Stimulated activated naive CD8-positive, alpha-beta T cell treated with anti-CD3 and anti-CD28 coated beads, Interleukin-15, Interleukin-2, amounts not matched to agents 100 ng/mL and 50 ng/mL, for 24 hours (primary cell): ENCODE data around the gene ATP8A2.

Experiments used
- H3K27ac Mint-ChIP-seq: one replicate; pipeline ENCODE4 v1.8.0; 2021; ENCODE audit warnings: mild to moderate bottlenecking, mixed read lengths
- H3K27me3 Mint-ChIP-seq: one replicate; pipeline ENCODE4 v1.8.0; 2021; ENCODE audit warnings: mixed read lengths
- H3K36me3 Mint-ChIP-seq: one replicate; pipeline ENCODE4 v1.8.0; 2021; ENCODE audit warnings: low read depth, mixed read lengths
- H3K4me1 Mint-ChIP-seq: one replicate; pipeline ENCODE4 v1.8.0; 2021; ENCODE audit warnings: low read depth, mixed read lengths
- H3K4me3 Mint-ChIP-seq: one replicate; pipeline ENCODE4 v1.8.0; 2021; ENCODE audit warnings: mild to moderate bottlenecking, mixed read lengths
- H3K9me3 Mint-ChIP-seq: one replicate; pipeline ENCODE4 v1.8.0; 2021; ENCODE audit warnings: mixed read lengths

ATP8A2 gene

GRCh38 chr13:25372284-25373081, 709 bp downstream of the ATP8A2 start:
- Mint-ChIP-seq H3K27me3 (peaks cover 72% of the 10 kb centered on the region), H3K4me1 (peaks cover 8% of the 10 kb centered on the region)

GRCh38 chr13:25375727-25376358, 4.1 kb downstream of the ATP8A2 start:
- no peak overlapping the region for H3K4me3 Mint-ChIP-seq
- no peak overlapping the region for H3K27ac Mint-ChIP-seq
- peaks cover 8% of the 10 kb centered on the region for H3K4me1 Mint-ChIP-seq
- H3K27me3 Mint-ChIP-seq, result peaks cover 52% of the 10 kb centered on the region
- H3K36me3 Mint-ChIP-seq, result no peaks in the 10 kb centered on the region
- H3K9me3 Mint-ChIP-seq, result no peaks in the 10 kb centered on the region

More at GRCh38 chr13:25372284-25373081, 709 bp downstream of the ATP8A2 start:
- Mint-ChIP-seq H3K27ac (no peak overlapping the region), H3K4me3 (no peak overlapping the region), H3K9me3 (no peaks in the 10 kb centered on the region), H3K36me3 (no peaks in the 10 kb centered on the region)

- no peaks in the 10 kb centered on the region for H3K4me1 Mint-ChIP-seq
- H3K27ac Mint-ChIP-seq, result no peak overlapping the region
- no peak overlapping the region for H3K4me3 Mint-ChIP-seq
- peaks cover 55% of the 10 kb centered on the region for H3K27me3 Mint-ChIP-seq
- H3K36me3 Mint-ChIP-seq, result no peaks in the 10 kb centered on the region
- no peaks in the 10 kb centered on the region for H3K9me3 Mint-ChIP-seq
Measured at GRCh38 chr13:25377244-25377962, 5.6 kb downstream of the ATP8A2 start.

GRCh38 chr13:25378528-25378927, 6.8 kb downstream of the ATP8A2 start:
- H3K27ac Mint-ChIP-seq, result no peak overlapping the region
- H3K4me1 Mint-ChIP-seq, result no peaks in the 10 kb centered on the region
- no peaks in the 10 kb centered on the region for H3K36me3 Mint-ChIP-seq
- no peaks in the 10 kb centered on the region for H3K9me3 Mint-ChIP-seq
- no peak overlapping the region for H3K4me3 Mint-ChIP-seq
- peaks cover 48% of the 10 kb centered on the region for H3K27me3 Mint-ChIP-seq

GRCh38 chr13:25379011-25379410, 7.2 kb downstream of the ATP8A2 start:
- Mint-ChIP-seq H3K4me1 (no peaks in the 10 kb centered on the region), H3K9me3 (no peaks in the 10 kb centered on the region), H3K36me3 (no peaks in the 10 kb centered on the region), H3K27ac (no peak overlapping the region), H3K4me3 (no peak overlapping the region), H3K27me3 (peaks cover 47% of the 10 kb centered on the region)

- H3K9me3 Mint-ChIP-seq, result no peaks in the 10 kb centered on the region
- H3K4me1 Mint-ChIP-seq, result no peaks in the 10 kb centered on the region
- H3K4me3 Mint-ChIP-seq, result no peak overlapping the region
- no peaks in the 10 kb centered on the region for H3K36me3 Mint-ChIP-seq
- H3K27ac Mint-ChIP-seq, result no peak overlapping the region
- peaks cover 46% of the 10 kb centered on the region for H3K27me3 Mint-ChIP-seq
Measured at GRCh38 chr13:25380082-25380481, 8.3 kb downstream of the ATP8A2 start.

- Mint-ChIP-seq H3K36me3 (no peaks in the 10 kb centered on the region), H3K27me3 (peaks cover 41% of the 10 kb centered on the region), H3K27ac (no peak overlapping the region), H3K4me3 (no peak overlapping the region), H3K9me3 (no peaks in the 10 kb centered on the region), H3K4me1 (no peaks in the 10 kb centered on the region)
Measured at GRCh38 chr13:25380741-25381324, 9.1 kb downstream of the ATP8A2 start.

GRCh38 chr13:25384758-25385410, 13.1 kb downstream of the ATP8A2 start:
- no peak overlapping the region for H3K4me3 Mint-ChIP-seq
- H3K4me1 Mint-ChIP-seq, result no peaks in the 10 kb centered on the region
- no peak overlapping the region for H3K27ac Mint-ChIP-seq
- H3K36me3 Mint-ChIP-seq, result no peaks in the 10 kb centered on the region
- no peaks in the 10 kb centered on the region for H3K9me3 Mint-ChIP-seq
- H3K27me3 Mint-ChIP-seq, result peaks cover 49% of the 10 kb centered on the region

- Mint-ChIP-seq H3K27me3 (peaks cover 36% of the 10 kb centered on the region), H3K27ac (no peak overlapping the region), H3K4me3 (no peak overlapping the region), H3K36me3 (no peaks in the 10 kb centered on the region), H3K9me3 (no peaks in the 10 kb centered on the region), H3K4me1 (no peaks in the 10 kb centered on the region)
Measured at GRCh38 chr13:25391932-25392331, 20.2 kb downstream of the ATP8A2 start.

- H3K4me1 Mint-ChIP-seq, result no peaks in the 10 kb centered on the region
- H3K27me3 Mint-ChIP-seq, result peaks cover 32% of the 10 kb centered on the region
- no peak overlapping the region for H3K27ac Mint-ChIP-seq
- no peaks in the 10 kb centered on the region for H3K9me3 Mint-ChIP-seq
- H3K36me3 Mint-ChIP-seq, result no peaks in the 10 kb centered on the region
- no peak overlapping the region for H3K4me3 Mint-ChIP-seq
Measured at GRCh38 chr13:25394402-25395060, 22.8 kb downstream of the ATP8A2 start.

- Mint-ChIP-seq H3K9me3 (no peaks in the 10 kb centered on the region), H3K4me1 (no peaks in the 10 kb centered on the region), H3K27ac (no peak overlapping the region), H3K27me3 (peaks cover 46% of the 10 kb centered on the region), H3K36me3 (no peaks in the 10 kb centered on the region), H3K4me3 (no peak overlapping the region)
Measured at GRCh38 chr13:25397763-25398162, 26.0 kb downstream of the ATP8A2 start.

- no peaks in the 10 kb centered on the region for H3K4me1 Mint-ChIP-seq
- no peak overlapping the region for H3K27ac Mint-ChIP-seq
Measured at GRCh38 chr13:25400925-25401324, 29.2 kb downstream of the ATP8A2 start.

GRCh38 chr13:25401958-25402357, 30.2 kb downstream of the ATP8A2 start:
- Mint-ChIP-seq H3K27ac (no peak overlapping the region), H3K27me3 (peaks cover 46% of the 10 kb centered on the region), H3K4me3 (no peak overlapping the region), H3K36me3 (no peaks in the 10 kb centered on the region), H3K4me1 (no peaks in the 10 kb centered on the region), H3K9me3 (no peaks in the 10 kb centered on the region)

More at GRCh38 chr13:25400925-25401324, 29.2 kb downstream of the ATP8A2 start:
- H3K36me3 Mint-ChIP-seq, result no peaks in the 10 kb centered on the region
- H3K9me3 Mint-ChIP-seq, result no peaks in the 10 kb centered on the region
- H3K27me3 Mint-ChIP-seq, result peaks cover 49% of the 10 kb centered on the region
- H3K4me3 Mint-ChIP-seq, result no peak overlapping the region

GRCh38 chr13:25406377-25406776, 34.6 kb downstream of the ATP8A2 start:
- Mint-ChIP-seq H3K27me3 (peaks cover 21% of the 10 kb centered on the region), H3K4me1 (no peaks in the 10 kb centered on the region), H3K4me3 (no peak overlapping the region), H3K27ac (no peak overlapping the region), H3K9me3 (no peaks in the 10 kb centered on the region), H3K36me3 (no peaks in the 10 kb centered on the region)
